ENCODE measurements around the gene INPP5A. TPM values are rescaled to one million over a fixed set of nuclear protein-coding genes. Genes with fewer than 3 reads are reported as not detected.

INPP5A gene
- polyA plus RNA-seq, 2 donors = 9.2 to 12.7 TPM

GRCh38 chr10:132578287-132578951 lies 40.8 kb downstream of the INPP5A start:
- WGBS, 2 donors = 84 to 87% methylated on average over 19 of the region's 19 CpGs
- no peaks in the 10 kb centered on the region for H3K27me3 ChIP-seq (ENCODE audit: control insufficient read depth in 1 of 2, insufficient read depth in 2 of 2, low read length in 2 of 2)

GRCh38 chr10:132579027-132579859 lies 41.7 kb downstream of the INPP5A start:
- Histone ChIP-seq H3K9me3 (ENCODE audit: control insufficient read depth in 2 of 2, insufficient read depth in 1 of 2, low read depth in 1 of 2, low read length in 1 of 2) (no peaks in the 10 kb centered on the region), H3K36me3 (ENCODE audit: control insufficient read depth in 2 of 2, insufficient read depth in 2 of 2, low read length in 1 of 2) (no peaks in the 10 kb centered on the region), H3K4me3 (ENCODE audit: low read depth in 1 of 2, low read length in 2 of 2) (no peak overlapping the region), H3K27me3 (ENCODE audit: control insufficient read depth in 1 of 2, insufficient read depth in 2 of 2, low read length in 2 of 2) (no peaks in the 10 kb centered on the region), H3K4me1 (ENCODE audit: control insufficient read depth in 2 of 2, insufficient read depth in 2 of 2, low read length in 1 of 2) (peaks cover 15 to 20% of the 10 kb centered on the region in 2 donors), H3K27ac (ENCODE audit: low read depth in 2 of 2, low read length in 1 of 2) (peak overlapping the region in 1 of 2 donors; percentile 18)
- WGBS, 2 donors = 81 to 84% methylated on average over 26 to 29 of the region's 29 CpGs

More at GRCh38 chr10:132578287-132578951, 40.8 kb downstream of the INPP5A start:
- Histone ChIP-seq H3K27ac (ENCODE audit: low read depth in 2 of 2, low read length in 1 of 2) (no peak overlapping the region), H3K4me1 (ENCODE audit: control insufficient read depth in 2 of 2, insufficient read depth in 2 of 2, low read length in 1 of 2) (peaks cover 15 to 20% of the 10 kb centered on the region in 2 donors), H3K9me3 (ENCODE audit: control insufficient read depth in 2 of 2, insufficient read depth in 1 of 2, low read depth in 1 of 2, low read length in 1 of 2) (no peaks in the 10 kb centered on the region), H3K4me3 (ENCODE audit: low read depth in 1 of 2, low read length in 2 of 2) (no peak overlapping the region), H3K36me3 (ENCODE audit: control insufficient read depth in 2 of 2, insufficient read depth in 2 of 2, low read length in 1 of 2) (no peaks in the 10 kb centered on the region)

DNA sequence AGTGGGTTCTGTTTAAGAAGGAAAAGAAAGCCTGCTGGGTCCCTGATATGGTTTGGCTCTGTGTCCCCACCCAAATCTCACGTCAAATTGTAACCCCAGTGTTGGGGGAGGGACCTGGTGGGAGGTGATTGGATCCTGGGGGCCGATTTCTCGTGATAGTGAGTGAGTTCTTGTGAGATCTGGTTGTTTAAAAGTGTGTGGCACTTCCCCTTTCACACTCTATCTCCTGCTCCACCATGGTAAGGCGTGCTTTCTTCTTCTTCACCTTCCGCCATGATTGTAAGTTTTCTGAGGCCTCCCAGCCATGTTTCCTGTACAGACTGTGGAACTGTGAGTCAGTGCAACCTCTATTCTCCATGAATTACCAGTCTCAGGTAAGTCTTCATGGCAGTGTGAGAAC lies 42.6 kb downstream of the INPP5A start:
- H3K36me3 ChIP-seq (ENCODE audit: control insufficient read depth in 2 of 2, insufficient read depth in 2 of 2, low read length in 1 of 2) = no peaks in the 10 kb centered on the region
- H3K27ac ChIP-seq (ENCODE audit: low read depth in 2 of 2, low read length in 1 of 2) = no peak overlapping the region
- no peaks in the 10 kb centered on the region for H3K9me3 ChIP-seq (ENCODE audit: control insufficient read depth in 2 of 2, insufficient read depth in 1 of 2, low read depth in 1 of 2, low read length in 1 of 2)
- H3K4me3 ChIP-seq (ENCODE audit: low read depth in 1 of 2, low read length in 2 of 2) = no peak overlapping the region
- no peaks in the 10 kb centered on the region for H3K27me3 ChIP-seq (ENCODE audit: control insufficient read depth in 1 of 2, insufficient read depth in 2 of 2, low read length in 2 of 2)
- 92 to 93% methylated on average over 5 of the region's 5 CpGs for WGBS, 2 donors
- peaks cover 10 to 17% of the 10 kb centered on the region in 2 donors for H3K4me1 ChIP-seq (ENCODE audit: control insufficient read depth in 2 of 2, insufficient read depth in 2 of 2, low read length in 1 of 2)

GRCh38 chr10:132580617-132581016 lies 43.0 kb downstream of the INPP5A start:
- H3K27me3 ChIP-seq (ENCODE audit: control insufficient read depth in 1 of 2, insufficient read depth in 2 of 2, low read length in 2 of 2) = no peaks in the 10 kb centered on the region
- no peak overlapping the region for H3K4me3 ChIP-seq (ENCODE audit: low read depth in 1 of 2, low read length in 2 of 2)
- WGBS, 2 donors = 53 to 59% methylated on average over 1 of the region's 1 CpG
- peaks cover 8 to 16% of the 10 kb centered on the region in 2 donors for H3K4me1 ChIP-seq (ENCODE audit: control insufficient read depth in 2 of 2, insufficient read depth in 2 of 2, low read length in 1 of 2)
- no peak overlapping the region for H3K27ac ChIP-seq (ENCODE audit: low read depth in 2 of 2, low read length in 1 of 2)
- H3K36me3 ChIP-seq (ENCODE audit: control insufficient read depth in 2 of 2, insufficient read depth in 2 of 2, low read length in 1 of 2) = no peaks in the 10 kb centered on the region
- no peaks in the 10 kb centered on the region for H3K9me3 ChIP-seq (ENCODE audit: control insufficient read depth in 2 of 2, insufficient read depth in 1 of 2, low read depth in 1 of 2, low read length in 1 of 2)

DNA sequence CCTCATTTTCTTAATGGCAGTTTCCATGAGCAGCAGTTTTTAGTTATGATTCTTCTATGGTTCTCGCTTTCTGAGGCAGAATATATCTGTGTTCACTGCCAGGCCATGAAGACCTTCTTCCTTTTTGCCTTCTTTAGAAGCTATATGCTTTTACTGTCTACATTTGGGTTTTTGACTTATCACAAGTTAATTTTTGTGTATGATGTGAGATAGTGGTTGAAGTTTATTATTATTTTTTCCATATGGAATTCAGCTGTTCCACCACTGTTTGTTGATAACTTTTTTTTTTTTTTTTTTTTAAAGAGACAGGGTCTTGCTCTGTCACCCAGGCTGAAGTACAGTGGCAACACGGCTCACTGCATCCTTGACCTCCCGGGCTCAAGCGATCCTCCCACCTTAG lies 44.5 kb downstream of the INPP5A start:
- Histone ChIP-seq H3K4me1 (ENCODE audit: control insufficient read depth in 2 of 2, insufficient read depth in 2 of 2, low read length in 1 of 2) (peaks cover 11 to 17% of the 10 kb centered on the region in 2 donors), H3K27me3 (ENCODE audit: control insufficient read depth in 1 of 2, insufficient read depth in 2 of 2, low read length in 2 of 2) (no peaks in the 10 kb centered on the region), H3K36me3 (ENCODE audit: control insufficient read depth in 2 of 2, insufficient read depth in 2 of 2, low read length in 1 of 2) (peaks cover 0 to 2% of the 10 kb centered on the region in 2 donors), H3K4me3 (ENCODE audit: low read depth in 1 of 2, low read length in 2 of 2) (no peak overlapping the region), H3K9me3 (ENCODE audit: control insufficient read depth in 2 of 2, insufficient read depth in 1 of 2, low read depth in 1 of 2, low read length in 1 of 2) (no peaks in the 10 kb centered on the region), H3K27ac (ENCODE audit: low read depth in 2 of 2, low read length in 1 of 2) (no peak overlapping the region)
- 97 to 98% methylated on average over 4 of the region's 4 CpGs for WGBS, 2 donors

DNA sequence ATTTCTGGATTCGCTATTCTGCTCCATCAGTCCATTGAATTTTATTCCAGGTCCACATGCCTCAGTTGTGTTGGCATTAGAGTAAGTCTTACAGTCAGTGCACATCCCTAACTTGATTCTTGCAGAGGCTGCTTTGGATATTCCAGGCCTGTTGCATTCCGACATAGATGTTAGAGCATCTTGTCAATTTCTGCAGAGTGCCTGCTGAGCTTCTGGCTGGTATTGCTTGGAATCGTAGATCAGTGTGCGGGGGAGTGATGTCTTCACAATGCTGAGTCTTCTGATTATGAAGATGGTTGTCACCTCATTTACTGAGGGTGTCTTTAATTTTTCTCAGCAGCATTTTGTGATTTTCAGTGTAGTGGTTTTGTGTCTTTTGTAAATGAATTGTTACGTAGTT lies 45.2 kb downstream of the INPP5A start:
- H3K9me3 ChIP-seq (ENCODE audit: control insufficient read depth in 2 of 2, insufficient read depth in 1 of 2, low read depth in 1 of 2, low read length in 1 of 2) = no peaks in the 10 kb centered on the region
- H3K4me3 ChIP-seq (ENCODE audit: low read depth in 1 of 2, low read length in 2 of 2) = no peak overlapping the region
- no peak overlapping the region for H3K27ac ChIP-seq (ENCODE audit: low read depth in 2 of 2, low read length in 1 of 2)
- peaks cover 11 to 15% of the 10 kb centered on the region in 2 donors for H3K4me1 ChIP-seq (ENCODE audit: control insufficient read depth in 2 of 2, insufficient read depth in 2 of 2, low read length in 1 of 2)
- H3K36me3 ChIP-seq (ENCODE audit: control insufficient read depth in 2 of 2, insufficient read depth in 2 of 2, low read length in 1 of 2) = peaks cover 0 to 2% of the 10 kb centered on the region in 2 donors
- WGBS, 2 donors = 88 to 91% methylated on average over 5 of the region's 5 CpGs
- no peaks in the 10 kb centered on the region for H3K27me3 ChIP-seq (ENCODE audit: control insufficient read depth in 1 of 2, insufficient read depth in 2 of 2, low read length in 2 of 2)

GRCh38 chr10:132583456-132583855 lies 45.9 kb downstream of the INPP5A start:
- no peak overlapping the region for H3K4me3 ChIP-seq (ENCODE audit: low read depth in 1 of 2, low read length in 2 of 2)
- H3K9me3 ChIP-seq (ENCODE audit: control insufficient read depth in 2 of 2, insufficient read depth in 1 of 2, low read depth in 1 of 2, low read length in 1 of 2) = no peaks in the 10 kb centered on the region
- peaks cover 0 to 2% of the 10 kb centered on the region in 2 donors for H3K36me3 ChIP-seq (ENCODE audit: control insufficient read depth in 2 of 2, insufficient read depth in 2 of 2, low read length in 1 of 2)
- H3K27me3 ChIP-seq (ENCODE audit: control insufficient read depth in 1 of 2, insufficient read depth in 2 of 2, low read length in 2 of 2) = no peaks in the 10 kb centered on the region
- no peak overlapping the region for H3K27ac ChIP-seq (ENCODE audit: low read depth in 2 of 2, low read length in 1 of 2)
- peaks cover 9 to 15% of the 10 kb centered on the region in 2 donors for H3K4me1 ChIP-seq (ENCODE audit: control insufficient read depth in 2 of 2, insufficient read depth in 2 of 2, low read length in 1 of 2)
- 63 to 81% methylated on average over 9 of the region's 9 CpGs for WGBS, 2 donors

DNA sequence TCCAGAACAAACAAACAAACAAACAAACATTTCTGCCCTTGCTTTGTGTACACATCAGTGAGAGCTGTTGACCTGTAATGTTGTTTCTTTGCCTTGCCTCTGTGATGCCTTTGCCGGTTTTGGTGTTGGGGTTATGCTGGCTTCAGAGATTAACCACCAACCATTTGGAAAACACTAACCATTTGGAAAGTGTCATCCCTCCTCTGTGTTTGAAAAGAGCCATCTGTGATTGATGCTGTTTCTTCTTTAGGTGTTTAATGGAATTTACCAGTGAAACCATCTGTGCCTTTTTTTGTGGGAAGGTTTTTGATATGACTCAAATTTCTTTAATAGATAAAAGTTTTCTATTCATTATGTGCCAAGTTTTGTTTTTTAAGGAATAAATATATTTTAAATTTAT lies 46.5 kb downstream of the INPP5A start:
- 80 to 83% methylated on average over 1 of the region's 1 CpG for WGBS, 2 donors
- Histone ChIP-seq H3K27ac (ENCODE audit: low read depth in 2 of 2, low read length in 1 of 2) (no peak overlapping the region), H3K4me3 (ENCODE audit: low read depth in 1 of 2, low read length in 2 of 2) (no peak overlapping the region), H3K4me1 (ENCODE audit: control insufficient read depth in 2 of 2, insufficient read depth in 2 of 2, low read length in 1 of 2) (peaks cover 8 to 18% of the 10 kb centered on the region in 2 donors), H3K9me3 (ENCODE audit: control insufficient read depth in 2 of 2, insufficient read depth in 1 of 2, low read depth in 1 of 2, low read length in 1 of 2) (no peaks in the 10 kb centered on the region), H3K36me3 (ENCODE audit: control insufficient read depth in 2 of 2, insufficient read depth in 2 of 2, low read length in 1 of 2) (peaks cover 0 to 2% of the 10 kb centered on the region in 2 donors), H3K27me3 (ENCODE audit: control insufficient read depth in 1 of 2, insufficient read depth in 2 of 2, low read length in 2 of 2) (no peaks in the 10 kb centered on the region)

- no peaks in the 10 kb centered on the region for H3K9me3 ChIP-seq (ENCODE audit: control insufficient read depth in 2 of 2, insufficient read depth in 1 of 2, low read depth in 1 of 2, low read length in 1 of 2)
- 70 to 75% methylated on average over 38 of the region's 38 CpGs for WGBS, 2 donors
- H3K4me3 ChIP-seq (ENCODE audit: low read depth in 1 of 2, low read length in 2 of 2) = no peak overlapping the region
- no peaks in the 10 kb centered on the region for H3K27me3 ChIP-seq (ENCODE audit: control insufficient read depth in 1 of 2, insufficient read depth in 2 of 2, low read length in 2 of 2)
- peaks cover 0 to 2% of the 10 kb centered on the region in 2 donors for H3K36me3 ChIP-seq (ENCODE audit: control insufficient read depth in 2 of 2, insufficient read depth in 2 of 2, low read length in 1 of 2)
- no peak overlapping the region for H3K27ac ChIP-seq (ENCODE audit: low read depth in 2 of 2, low read length in 1 of 2)
- peaks cover 19 to 36% of the 10 kb centered on the region in 2 donors for H3K4me1 ChIP-seq (ENCODE audit: control insufficient read depth in 2 of 2, insufficient read depth in 2 of 2, low read length in 1 of 2)
These were observed 48.4 kb downstream of the INPP5A start for GRCh38 chr10:132585732-132586722.

Data from esophagus (tissue), 2 donors.